ENCODE measurements around the gene TUBB6. TPM values are rescaled to one million over a fixed set of nuclear protein-coding genes. Genes with fewer than 3 reads are reported as not detected.

The TUBB6 gene
- total RNA-seq, 4 donors from 2014 or later, result 20.7 to 111 (median 50.5) TPM

GRCh38 chr18:12313530-12314245, 5.6 kb downstream of the TUBB6 start:
- Histone ChIP-seq H3K27me3 (no peaks in the 10 kb centered on the region), H3K36me3 (peaks cover 0 to 12% (median 0%) of the 10 kb centered on the region in 3 donors), H3K4me3 (no peak overlapping the region), H3K27ac (peak overlapping the region in 1 of 4 donors; percentile 70), H3K4me1 (peaks cover 0 to 40% (median 4%) of the 10 kb centered on the region in 4 donors), H3K9me3 (peaks cover 0 to 5% (median 0%) of the 10 kb centered on the region in 4 donors)
- TF ChIP-seq POLR2A (IDR thresholded peaks at IDR 0.05) (no peak), CTCF (IDR thresholded peaks at IDR 0.05) (no peak)
- DNase-seq, result no peak

- Histone ChIP-seq H3K4me3 (no peak overlapping the region), H3K27me3 (no peaks in the 10 kb centered on the region), H3K4me1 (peaks cover 0 to 42% (median under 1%) of the 10 kb centered on the region in 4 donors), H3K36me3 (peaks cover 0 to 12% (median 0%) of the 10 kb centered on the region in 3 donors), H3K27ac (peak overlapping the region in 1 of 4 donors; percentile 70), H3K9me3 (peaks cover 0 to 5% (median 0%) of the 10 kb centered on the region in 4 donors)
- DNase-seq, result no peak
- TF ChIP-seq POLR2A (IDR thresholded peaks at IDR 0.05) (no peak), CTCF (IDR thresholded peaks at IDR 0.05) (no peak)
Observed at GRCh38 chr18:12314591-12315305, 6.7 kb downstream of the TUBB6 start.

GRCh38 chr18:12315490-12315889, 7.4 kb downstream of the TUBB6 start:
- H3K9me3 ChIP-seq, result peaks cover 0 to 5% (median 0%) of the 10 kb centered on the region in 4 donors
- peaks cover 0 to 12% (median 0%) of the 10 kb centered on the region in 3 donors for H3K36me3 ChIP-seq
- peak overlapping the region in 1 of 4 donors; percentile 70 for H3K27ac ChIP-seq
- TF ChIP-seq POLR2A (IDR thresholded peaks at IDR 0.05) (no peak), CTCF (IDR thresholded peaks at IDR 0.05) (no peak)
- no peak for DNase-seq
- H3K27me3 ChIP-seq, result no peaks in the 10 kb centered on the region
- H3K4me3 ChIP-seq, result no peak overlapping the region
- H3K4me1 ChIP-seq, result peaks cover 0 to 42% (median 0%) of the 10 kb centered on the region in 4 donors

- peaks cover 0 to 42% (median 0%) of the 10 kb centered on the region in 4 donors for H3K4me1 ChIP-seq
- peak overlapping the region in 1 of 4 donors; percentile 70 for H3K27ac ChIP-seq
- no peaks in the 10 kb centered on the region for H3K27me3 ChIP-seq
- peaks cover 0 to 5% (median 0%) of the 10 kb centered on the region in 4 donors for H3K9me3 ChIP-seq
- TF ChIP-seq CTCF (IDR thresholded peaks at IDR 0.05) (no peak), POLR2A (IDR thresholded peaks at IDR 0.05) (no peak)
- DNase-seq, result no peak
- peaks cover 0 to 15% (median 0%) of the 10 kb centered on the region in 3 donors for H3K36me3 ChIP-seq
- H3K4me3 ChIP-seq, result no peak overlapping the region
Observed at GRCh38 chr18:12315911-12316310, 7.9 kb downstream of the TUBB6 start.

GRCh38 chr18:12317664-12318333, 9.8 kb downstream of the TUBB6 start:
- Histone ChIP-seq H3K4me1 (peaks cover 0 to 42% (median 0%) of the 10 kb centered on the region in 4 donors), H3K4me3 (no peak overlapping the region), H3K36me3 (peaks cover 0 to 20% (median 0%) of the 10 kb centered on the region in 3 donors), H3K27ac (peak overlapping the region in 3 of 4 donors; percentile 46 to 70 (median 55)), H3K9me3 (no peaks in the 10 kb centered on the region), H3K27me3 (no peaks in the 10 kb centered on the region)
- TF ChIP-seq CTCF (IDR thresholded peaks at IDR 0.05), result no peak
- TF ChIP-seq POLR2A (IDR thresholded peaks at IDR 0.05), result no peak
- peak in 1 of 3 donors; percentile 40 for DNase-seq

Data from Peyer's patch (tissue), 4 donors.